Measurements from ENCODE around the gene PDGFRB.

Gene PDGFRB

DNA sequence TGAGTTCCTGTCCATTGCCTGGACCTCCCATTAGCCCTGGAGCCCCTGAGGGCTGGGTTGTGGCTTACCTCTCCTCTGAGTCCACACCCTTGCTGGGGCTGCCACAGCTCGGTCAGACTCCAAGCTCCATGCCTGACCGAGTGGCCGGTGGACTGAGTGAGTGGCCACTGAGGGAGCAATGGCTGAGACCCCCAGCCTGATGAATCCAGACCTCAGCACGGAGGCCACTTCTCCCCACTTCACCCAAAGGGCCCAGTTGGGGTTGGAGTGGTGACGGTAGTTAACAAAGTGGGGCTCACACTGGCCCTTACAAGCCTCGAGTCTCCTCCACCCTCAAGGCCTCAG lies 28.8 kb downstream of the PDGFRB start:
- FAIRE-seq: no peak

GRCh38 chr5:150126199-150126920 lies 29.3 kb downstream of the PDGFRB start:
- FAIRE-seq: no peak

GRCh38 chr5:150125334-150125733 lies 30.3 kb downstream of the PDGFRB start:
- FAIRE-seq: no peak

- FAIRE-seq: no peak
Measured at GRCh38 chr5:150124596-150124995, 31.0 kb downstream of the PDGFRB start.

GRCh38 chr5:150124111-150124557 lies 31.5 kb downstream of the PDGFRB start:
- no peak for FAIRE-seq

- FAIRE-seq: no peak
Measured at GRCh38 chr5:150123542-150123941, 32.1 kb downstream of the PDGFRB start.

DNA sequence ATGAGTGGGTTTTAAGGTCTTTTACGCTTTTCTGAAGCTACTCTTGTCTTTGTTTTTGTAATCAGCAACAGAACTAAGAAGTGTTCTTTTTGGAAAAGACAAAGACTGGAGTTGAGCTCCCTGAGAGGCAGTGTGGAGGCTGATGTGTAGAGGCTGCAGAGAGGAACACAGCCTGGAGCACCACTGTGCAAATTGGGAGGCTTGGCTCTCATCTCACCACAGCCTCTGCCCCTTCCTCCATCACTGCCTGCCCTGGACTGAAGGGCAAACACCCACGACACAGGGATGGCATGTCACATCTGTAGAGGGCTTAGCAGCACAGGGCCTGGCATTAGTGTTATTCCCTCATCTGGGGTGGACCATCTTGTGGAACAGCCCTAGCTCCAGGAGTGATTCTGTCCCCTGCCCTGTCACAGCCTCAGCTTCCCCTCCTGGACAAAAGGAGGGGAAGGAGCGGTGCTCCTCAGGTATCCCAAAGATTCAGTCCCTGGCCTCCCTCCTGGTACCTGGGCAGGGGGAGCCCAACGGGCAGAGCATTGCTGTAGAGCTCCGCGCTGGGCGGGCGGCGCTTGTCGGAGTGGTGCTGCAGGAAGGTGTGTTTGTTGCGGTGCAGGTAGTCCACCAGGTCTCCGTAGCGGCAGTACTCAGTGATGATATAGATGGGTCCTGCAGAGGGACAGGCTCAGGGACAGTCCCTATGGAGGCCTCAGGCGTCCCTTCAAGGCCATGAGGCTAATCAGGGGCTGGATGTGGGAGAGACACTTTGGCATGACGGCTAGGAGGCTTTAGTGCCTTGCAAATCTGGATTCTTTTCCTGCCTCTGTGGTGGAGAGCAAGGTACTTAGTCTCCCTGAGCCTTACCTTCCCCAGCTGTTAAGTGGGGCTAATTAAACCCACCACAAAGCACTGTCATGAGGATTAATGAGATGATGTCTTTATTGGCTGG lies 32.8 kb downstream of the PDGFRB start:
- FAIRE-seq: no peak

GRCh38 chr5:150122158-150122510 lies 33.5 kb downstream of the PDGFRB start:
- FAIRE-seq: no peak

GRCh38 chr5:150121448-150122157 lies 34.0 kb downstream of the PDGFRB start:
- FAIRE-seq: no peak

DNA sequence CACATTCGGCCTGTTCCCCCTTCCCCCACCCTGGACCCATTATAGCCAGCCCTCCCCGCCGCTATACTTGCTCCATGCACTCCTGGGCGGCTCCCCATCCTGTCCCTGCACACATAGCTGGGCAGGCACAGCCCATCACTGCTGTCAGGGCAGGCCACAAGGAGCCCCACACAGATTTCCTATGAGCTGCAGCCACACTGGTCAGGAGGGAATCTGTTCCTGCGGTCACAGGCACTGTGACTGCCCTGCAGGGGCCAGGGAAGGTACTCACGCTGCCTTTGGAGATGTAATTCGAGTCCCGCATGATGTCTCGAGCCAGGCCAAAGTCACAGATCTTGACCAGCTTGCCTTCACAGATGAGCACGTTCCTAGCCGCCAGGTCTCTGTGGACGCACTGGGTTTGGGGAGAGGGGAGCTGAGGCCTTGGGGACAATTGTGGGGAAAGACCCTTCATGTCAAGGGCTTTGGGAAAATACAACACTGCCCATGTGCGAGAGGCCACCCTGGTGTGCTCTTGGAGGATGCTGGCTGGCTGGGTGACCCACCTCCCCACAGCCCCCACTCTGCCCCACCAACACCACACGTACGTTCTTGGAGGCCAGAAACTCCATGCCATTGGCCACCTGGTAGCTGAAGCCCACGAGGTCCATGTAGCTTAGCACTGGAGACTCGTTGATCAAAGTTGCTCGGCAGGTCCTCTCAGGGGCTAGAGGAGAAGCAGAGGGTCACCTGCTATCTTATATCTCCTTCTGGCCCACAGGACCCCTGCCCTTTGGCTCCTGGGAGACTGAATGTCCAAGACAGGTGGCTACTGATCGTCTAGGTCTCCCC lies 34.8 kb downstream of the PDGFRB start:
- no peak for FAIRE-seq

DNA sequence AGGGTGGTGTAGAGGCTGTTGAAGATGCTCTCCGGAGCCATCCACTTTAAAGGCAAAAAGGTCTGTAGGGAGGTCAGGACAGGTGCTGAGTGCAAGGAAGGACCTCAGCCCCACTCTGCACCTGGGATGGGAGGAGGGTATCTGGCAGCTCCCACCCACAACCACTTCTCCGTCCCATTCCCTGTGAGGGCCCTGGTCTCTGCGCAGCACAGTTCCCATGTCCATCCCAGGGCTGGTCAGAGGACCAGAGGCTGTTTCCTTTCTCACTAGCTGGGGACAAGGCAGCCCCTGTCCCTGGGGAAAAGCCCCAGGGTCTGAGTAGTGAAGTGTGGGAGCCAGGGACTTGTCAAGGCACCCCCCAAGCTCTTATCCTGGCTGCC lies 35.6 kb downstream of the PDGFRB start:
- FAIRE-seq: no peak

DNA sequence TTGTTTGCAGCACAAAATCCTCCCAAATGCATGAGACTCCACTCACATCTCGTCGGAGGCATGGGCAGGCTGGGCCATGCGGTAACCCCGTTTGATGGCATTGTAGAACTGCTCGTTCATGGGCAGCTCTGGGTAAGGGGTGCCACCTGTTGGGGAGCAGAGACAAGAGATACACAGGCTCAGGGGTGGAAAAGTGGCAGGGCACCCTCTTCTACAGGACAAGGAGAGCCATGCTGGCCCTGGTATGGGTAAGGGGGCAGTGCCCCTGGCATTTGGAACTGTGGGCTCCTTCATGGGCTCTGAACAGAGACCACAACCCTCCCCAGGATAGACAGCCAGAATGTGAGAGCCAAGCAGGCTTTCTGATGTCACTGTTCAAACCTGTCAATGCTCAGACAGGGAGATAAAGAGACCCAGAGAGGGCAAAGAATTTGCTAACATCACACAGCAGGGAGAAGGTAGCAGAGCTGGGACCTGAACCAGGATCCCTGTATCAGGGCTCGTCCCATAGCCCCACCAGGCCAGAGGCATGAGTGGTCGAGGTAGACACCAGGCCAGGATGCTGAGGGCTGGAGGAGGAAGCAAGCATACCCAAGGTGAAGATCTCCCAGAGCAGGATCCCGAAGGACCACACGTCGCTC lies 36.1 kb downstream of the PDGFRB start:
- no peak for FAIRE-seq

DNA sequence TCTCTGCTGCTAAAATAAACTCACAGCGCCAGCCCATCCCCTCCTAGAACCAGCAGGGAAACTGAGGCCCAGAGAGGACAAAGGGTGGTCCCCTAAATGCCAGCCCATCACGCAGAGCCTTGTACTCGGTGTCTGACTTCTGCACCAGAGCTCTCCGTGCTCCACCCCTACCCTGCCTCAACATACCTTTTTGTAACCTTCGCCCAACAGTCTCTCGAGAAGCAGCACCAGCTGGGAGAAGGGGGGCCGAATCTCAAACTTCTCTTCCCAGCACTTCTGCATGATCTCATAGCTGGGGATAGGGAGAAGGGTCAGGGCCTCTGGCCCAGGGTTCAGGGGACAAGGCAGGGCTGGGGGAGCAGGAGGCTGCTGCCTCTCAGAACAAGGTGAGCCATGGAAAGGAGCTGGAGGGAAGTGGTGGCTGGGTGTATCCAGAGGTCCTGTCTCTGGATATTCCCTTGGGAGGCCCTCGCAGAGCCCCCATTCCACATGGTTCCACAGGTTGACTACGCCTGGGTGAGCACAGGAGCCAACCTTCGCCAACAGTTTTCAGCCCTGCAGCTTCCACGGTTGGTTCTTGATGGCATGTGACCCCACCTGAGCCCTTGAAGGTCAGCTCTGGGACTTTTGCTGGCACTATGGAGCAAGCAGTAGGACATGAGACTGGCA lies 37.0 kb downstream of the PDGFRB start:
- FAIRE-seq: no peak

GRCh38 chr5:150117945-150118560 lies 37.6 kb downstream of the PDGFRB start:
- FAIRE-seq: no peak

- no peak for FAIRE-seq
Measured at GRCh38 chr5:150116667-150117400, 38.8 kb downstream of the PDGFRB start.

DNA sequence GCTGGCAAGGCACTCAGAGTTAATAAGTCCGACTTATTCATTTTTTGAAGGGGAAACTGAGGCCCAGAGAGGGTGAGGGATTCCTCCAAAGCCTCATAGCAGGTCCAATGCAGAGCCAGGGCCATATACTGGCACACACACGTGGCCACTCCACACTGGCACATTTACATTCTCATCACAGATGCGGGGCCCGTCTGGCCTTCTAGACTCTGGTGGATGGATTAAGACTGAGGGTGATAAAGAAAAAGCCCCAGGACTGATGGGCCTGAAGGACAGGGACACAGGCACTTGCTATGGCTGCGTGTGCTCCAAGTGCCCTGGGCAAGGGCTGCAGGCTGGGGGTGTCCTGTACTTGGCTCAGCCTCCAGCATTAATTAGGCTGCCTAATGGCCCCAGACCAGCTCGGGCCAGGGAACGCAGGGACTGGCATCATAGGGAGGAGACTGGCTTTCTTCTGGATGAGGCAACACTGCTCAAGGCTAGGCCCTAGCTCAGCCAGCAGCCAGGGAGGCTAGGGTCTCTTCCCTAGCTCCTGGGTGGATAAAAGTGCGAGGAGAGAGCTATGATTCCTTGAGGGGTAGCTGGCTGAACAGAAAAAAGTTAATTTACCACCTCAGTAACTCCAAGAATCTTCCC lies 40.8 kb downstream of the PDGFRB start:
- FAIRE-seq: no peak

GRCh38 chr5:150114102-150114641 lies 41.5 kb downstream of the PDGFRB start:
- no peak for FAIRE-seq

DNA sequence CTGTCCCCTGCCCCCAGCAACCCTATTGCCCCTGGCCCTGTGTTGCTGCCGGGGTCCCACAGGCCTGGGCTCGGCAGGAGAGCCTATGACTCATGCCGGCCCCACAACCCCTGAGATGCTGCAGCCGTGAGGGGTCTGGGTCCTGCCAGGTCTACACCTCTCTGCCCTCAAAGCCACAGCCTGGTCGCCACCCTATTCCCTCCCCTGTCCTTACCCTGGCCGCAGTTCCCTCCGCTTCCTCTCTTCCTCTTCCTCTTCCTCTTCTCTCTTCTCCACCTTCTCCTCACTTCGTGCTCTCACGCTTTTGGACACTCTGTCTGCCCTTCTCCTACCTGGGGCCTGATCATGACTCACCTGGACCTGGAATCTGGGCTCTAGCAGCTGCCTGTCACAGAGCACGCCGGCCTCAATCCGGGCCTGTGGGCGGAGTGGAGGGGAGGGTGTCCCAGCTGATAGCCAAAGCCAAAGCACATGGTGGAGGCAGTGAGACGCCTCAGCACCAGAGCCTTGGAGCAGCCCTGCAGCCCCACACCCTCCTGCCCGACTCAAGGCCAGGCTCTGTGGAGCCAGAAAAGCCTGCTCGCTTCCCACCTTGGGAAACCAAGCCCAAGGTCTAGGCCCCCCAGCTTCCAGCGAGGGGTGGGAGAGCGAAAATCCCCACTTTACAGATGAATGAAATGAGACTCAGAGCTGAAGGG lies 42.4 kb downstream of the PDGFRB start:
- FAIRE-seq: peak; percentile 62
